GM23248 (cell line): ENCODE measurements around the gene ZNF229.

Experiments used
- EZH2 ChIP-seq: fragments of 200-600 bp; sonication (generic); IDR thresholded peaks from 2 replicates; pipeline ENCODE4 v1.6.1; 2018; ENCODE audit warnings: antibody characterized with exemption, mild to moderate bottlenecking; ENCODE audit not compliant: insufficient read depth, poor library complexity, severe bottlenecking
- EZH2phosphoT487 ChIP-seq: fragments of 200-600 bp; sonication (generic); IDR thresholded peaks from 2 replicates; pipeline ENCODE4 v1.6.1; 2018; ENCODE audit warnings: antibody characterized with exemption, moderate library complexity, mild to moderate bottlenecking, low read depth; ENCODE audit not compliant: insufficient read depth

GRCh38 chr19:44435441-44435840 is 12.8 kb downstream of the ZNF229 start:
- no peak for TF ChIP-seq EZH2
- TF ChIP-seq EZH2phosphoT487, result no peak
